Midbrain (tissue), 1 donor: ENCODE results near the gene HOMEZ.
"Not testable (repeated sequence)": the region's sequence is repeated elsewhere in the genome, so short reads cannot be mapped to it uniquely, and the experiment has no call there.

Experiments used
- DNase-seq: peaks from one replicate; lab custom pipeline; 2025; lab: John Stamatoyannopoulos, UW

The HOMEZ gene

DNA sequence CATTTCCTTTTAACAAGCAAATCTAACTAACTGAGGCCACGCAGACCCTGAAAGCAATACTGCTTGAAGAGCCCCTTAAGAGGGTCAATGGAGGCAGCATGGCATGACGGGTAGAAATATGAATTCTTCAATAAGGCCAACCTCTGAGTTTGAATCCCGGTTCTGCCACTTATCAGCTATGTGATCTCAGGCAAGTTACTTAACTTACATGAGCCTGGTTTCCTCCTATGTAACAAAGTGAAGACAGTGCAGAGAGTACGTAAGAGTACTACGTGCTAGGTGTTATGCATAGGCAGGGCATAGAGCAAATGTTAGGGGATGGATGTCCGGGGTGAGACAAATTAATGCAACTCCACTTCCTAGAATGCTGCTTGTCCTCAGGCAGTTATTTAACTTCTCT lies 4.7 kb downstream of the HOMEZ start:
- DNase-seq: no peak

DNA sequence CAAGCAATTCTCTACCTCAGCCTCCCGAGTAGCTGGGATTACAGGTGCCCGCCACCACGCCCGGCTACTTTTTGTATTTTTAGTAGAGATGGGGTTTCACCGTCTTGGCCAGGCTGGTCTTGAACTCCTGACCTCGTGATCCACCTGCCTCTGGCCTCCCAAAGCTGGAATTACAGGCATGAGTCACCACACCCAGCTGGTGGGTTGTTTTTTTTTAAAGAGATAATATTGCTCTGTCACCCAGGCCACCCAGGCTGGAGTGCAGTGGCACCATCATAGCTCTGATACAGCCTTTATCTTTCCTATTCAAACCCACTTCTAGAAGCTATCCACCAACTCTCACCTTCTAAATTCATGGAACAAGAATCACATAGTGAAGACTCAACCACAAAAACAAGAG lies 8.0 kb downstream of the HOMEZ start:
- DNase-seq: not testable (repeated sequence)

DNA sequence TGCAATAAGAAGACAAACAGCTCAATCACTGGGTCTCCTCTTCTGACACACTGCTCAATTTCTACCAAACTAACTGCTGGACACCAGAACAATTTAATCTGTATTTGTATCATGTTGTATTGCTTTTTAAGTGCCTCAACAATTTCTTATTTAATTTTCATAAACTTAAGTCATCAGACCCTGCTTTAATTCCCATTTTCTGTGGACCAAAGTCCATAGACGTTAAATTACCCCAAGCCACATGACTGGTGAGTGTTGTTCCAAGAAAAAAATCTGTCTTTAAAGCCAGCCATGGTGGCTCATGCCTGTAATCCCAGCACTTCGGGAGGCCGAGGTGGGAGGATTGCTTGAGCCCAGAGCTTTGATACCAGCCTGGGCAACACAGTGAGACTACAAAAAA lies 8.7 kb downstream of the HOMEZ start:
- no peak for DNase-seq

DNA sequence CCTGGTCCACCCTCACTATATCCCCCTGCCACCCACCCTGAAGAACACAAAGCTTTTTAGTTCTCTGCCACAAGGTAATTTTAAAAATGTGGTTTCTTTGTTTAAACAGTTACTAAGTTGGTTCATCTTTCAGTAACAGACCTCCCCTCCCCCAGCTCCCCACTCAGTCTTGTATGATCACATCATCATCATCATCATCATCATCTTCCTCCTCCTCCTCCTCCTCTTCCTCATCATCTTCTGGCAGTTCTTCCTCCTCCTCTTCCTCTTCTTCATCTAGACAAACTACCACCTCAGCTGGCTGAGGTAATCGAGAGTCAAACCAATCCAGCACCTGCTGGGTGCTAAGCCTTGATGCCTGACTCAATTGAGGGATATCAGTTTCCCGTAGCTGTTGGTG lies 10.5 kb downstream of the HOMEZ start:
- DNase-seq: no peak

DNA sequence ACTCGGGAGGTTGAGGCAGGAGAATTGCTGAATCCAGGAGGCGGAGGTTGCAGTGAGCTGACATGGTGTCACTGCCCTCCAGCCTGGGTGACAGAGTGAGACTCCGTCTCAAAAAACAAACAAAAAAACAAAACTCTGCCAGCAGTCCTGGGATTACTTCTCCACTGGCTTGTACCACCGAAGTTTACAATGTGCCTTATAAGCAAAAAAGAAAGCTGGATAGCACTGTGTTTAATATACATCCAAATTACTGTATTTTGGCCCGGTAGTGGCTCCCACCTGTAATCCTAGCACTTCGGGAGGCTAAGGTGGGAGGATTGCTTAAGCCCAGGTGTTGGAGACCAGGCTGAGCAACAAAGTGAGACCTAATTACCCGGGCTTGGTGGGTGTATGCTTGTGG lies 16.7 kb downstream of the HOMEZ start:
- no peak for DNase-seq

DNA sequence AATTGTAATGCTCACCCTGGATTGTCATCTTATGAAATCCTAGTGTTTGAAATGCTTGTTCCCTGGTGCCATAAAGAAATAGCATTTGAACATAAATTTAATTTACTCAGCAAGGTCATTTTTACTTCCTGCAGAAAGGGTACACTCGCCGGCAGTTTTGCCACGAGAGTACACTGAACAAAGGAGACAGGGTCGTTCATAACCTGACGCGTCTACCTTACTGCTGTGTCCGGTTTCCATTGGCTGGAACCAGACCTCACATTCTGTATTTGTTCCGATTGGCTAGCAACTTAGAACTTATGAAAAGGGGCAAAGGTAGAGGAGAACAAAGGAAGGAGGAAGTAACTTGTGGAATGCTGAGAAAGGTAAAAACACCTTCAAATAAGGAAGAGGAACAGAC lies 25.1 kb downstream of the HOMEZ start:
- DNase-seq: not testable (repeated sequence)

DNA sequence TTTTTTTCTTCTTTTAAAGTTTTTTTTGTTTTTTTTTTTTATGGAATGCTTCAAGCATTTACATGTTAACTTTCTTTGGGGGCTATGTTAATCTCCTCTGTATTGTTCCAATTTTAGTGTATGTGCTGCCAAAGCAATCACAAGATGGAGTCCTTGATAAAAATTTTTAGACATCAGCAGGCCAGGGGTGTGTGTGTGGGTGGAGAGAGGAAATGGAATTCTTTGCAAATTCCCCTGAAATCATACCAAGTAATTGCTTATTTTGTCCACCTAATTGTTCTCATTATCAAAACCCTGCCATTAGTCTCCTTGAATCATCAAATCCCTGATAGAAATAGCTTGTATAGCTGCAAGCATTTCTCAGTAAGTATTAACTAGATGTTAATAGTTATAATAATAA lies 26.5 kb downstream of the HOMEZ start:
- DNase-seq: no peak

DNA sequence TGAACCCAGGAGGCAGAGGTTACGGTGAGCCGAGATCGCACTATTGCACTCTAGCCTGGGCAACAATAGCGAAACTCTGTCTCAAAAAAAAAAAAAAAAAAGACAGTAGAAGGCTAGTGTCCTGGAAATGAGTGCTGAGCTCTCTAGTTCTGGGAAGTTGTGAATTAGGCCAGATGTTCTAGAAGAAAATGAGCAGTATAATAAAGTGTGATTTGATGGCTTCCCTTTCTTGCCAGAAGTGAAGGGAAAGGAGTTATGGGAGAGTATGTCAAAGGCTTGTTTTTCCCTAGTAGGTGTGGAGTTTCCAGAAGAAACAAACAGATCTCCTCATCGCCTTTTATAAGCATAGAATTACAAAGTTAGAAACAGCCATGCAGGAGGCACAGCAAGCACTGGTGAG lies 27.7 kb downstream of the HOMEZ start:
- DNase-seq: no peak

DNA sequence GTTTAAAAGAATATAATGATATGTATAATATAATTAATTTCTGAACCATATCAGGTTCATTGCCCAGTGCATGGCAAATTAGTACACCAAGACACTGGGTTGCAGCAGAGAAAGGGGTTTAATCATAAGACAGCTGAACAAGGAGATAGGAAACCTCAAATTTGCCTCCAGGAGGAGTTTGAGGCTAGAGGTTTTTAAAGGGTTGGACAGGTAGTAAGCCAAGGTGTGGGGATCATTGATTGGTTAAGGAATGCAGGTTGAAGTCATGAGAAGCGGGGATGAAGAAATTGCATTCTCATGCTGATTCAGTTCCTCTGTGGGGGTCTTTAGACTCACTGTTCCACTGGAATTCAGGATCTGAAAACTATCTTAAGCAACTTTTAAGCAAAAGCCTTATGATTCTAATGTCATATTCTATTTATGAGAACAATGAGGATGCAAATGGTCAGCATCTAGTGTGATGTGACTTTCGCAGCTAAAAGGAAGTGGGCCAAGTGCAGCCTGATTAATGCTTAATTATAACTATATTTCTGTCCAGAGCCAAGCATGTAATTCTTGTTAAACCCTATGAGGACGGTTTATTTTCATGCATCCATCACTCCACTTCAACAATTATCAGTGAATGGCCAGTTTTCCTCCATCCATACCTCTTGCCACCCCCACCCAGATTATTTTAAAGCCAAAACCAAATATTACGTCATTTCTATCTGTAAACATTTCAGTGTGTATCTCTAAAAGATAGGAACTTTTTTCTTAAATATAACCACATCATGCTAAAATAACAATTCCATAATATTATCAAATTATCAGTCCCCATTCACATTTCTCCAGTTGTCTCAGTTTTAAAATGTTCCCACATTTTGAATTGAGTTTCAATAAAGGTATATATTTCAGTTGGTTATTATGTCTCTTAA lies 33.3 kb downstream of the HOMEZ start:
- DNase-seq: no peak

DNA sequence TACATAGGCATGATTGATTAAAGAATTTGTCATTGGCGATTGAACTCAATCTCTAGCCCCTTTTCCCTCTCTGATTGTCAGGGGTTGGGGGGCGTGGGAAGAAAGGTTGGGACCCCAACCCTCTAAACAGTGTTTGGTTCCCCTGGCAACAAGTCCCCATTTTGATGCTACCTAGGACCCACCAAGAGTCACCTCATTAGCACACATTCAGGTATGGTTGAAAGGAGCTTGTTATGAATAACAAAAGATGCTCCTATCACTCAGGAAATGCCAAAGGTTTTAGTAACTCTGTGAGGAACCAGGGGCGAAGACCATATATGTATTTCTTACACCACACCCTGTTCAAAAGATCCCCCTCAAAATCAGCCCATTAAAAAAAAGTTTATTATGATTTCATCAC lies 33.9 kb downstream of the HOMEZ start:
- no peak for DNase-seq

DNA sequence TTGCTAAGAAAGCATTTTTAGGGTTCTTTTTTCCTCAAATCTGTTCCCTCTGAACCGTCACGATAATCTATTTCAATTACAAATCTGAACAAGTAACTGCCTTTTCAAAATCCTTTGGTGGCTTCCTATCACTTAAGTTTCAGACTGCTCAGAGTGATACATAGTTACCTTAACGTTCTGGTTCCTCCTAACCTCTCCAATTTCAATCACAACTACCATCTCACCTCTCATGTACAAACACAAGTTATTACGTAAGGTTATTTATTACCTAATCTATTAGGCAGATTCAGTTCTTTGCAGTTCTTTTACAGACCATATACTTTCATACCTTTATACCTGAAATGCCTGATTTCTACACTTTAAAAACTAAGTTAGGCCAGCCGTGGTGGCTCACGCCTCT lies 36.1 kb downstream of the HOMEZ start:
- no peak for DNase-seq

DNA sequence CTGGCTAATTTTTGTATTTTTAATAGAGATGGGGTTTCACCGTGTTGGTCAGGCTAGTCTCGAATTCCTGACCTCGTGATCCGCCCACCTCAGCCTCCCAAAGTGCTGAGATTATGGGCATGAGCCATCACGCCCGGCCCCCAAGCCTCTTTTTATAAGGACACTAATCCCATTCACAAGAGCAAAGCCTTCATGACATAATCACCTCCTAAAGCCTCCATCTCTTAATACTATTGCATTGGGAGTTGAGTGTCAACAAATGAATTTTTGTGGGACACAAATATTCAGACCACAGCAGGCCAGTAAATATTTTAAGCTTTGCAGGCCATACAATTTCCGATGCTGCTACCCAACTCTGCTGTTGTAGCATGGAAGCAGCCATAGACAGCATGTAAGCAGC lies 37.3 kb downstream of the HOMEZ start:
- DNase-seq: no peak

DNA sequence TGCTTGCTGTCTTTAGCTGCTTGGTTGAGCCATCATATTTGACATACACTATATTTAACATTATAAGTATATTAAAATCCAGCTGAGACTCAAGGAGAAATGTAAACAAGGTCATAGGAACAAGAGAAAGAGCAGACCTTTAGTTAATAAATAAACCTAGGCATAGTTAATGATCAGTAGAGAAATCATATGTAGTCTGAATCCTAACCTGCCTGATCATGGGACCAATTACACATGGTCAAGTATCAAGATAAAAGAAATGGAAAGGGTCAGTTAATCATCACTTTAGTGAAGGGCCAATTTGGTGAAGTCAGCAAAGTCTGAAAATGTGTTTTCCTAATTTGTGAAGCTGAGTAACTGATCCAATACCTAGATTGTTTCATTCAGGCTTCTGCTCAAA lies 40.6 kb downstream of the HOMEZ start:
- no peak for DNase-seq

DNA sequence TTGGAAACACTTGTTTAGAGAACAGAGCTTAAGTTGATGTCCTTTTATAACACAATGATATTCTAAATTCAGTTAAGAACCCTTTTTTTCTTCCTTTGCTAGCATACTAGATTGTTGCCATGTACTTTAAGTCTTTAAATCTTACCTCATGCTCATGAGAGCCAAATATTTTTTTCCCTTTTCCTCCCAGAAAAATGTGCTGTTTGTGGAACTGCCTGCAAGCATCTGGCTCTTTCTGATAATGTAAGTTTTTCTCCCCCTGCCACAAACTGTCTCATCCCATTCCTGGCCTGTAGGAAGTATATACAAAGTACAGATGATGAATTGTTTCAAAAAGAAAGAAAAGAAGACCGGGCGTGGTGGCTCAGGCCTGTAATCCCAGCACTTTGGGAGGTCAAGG lies 42.9 kb downstream of the HOMEZ start:
- DNase-seq: no peak

DNA sequence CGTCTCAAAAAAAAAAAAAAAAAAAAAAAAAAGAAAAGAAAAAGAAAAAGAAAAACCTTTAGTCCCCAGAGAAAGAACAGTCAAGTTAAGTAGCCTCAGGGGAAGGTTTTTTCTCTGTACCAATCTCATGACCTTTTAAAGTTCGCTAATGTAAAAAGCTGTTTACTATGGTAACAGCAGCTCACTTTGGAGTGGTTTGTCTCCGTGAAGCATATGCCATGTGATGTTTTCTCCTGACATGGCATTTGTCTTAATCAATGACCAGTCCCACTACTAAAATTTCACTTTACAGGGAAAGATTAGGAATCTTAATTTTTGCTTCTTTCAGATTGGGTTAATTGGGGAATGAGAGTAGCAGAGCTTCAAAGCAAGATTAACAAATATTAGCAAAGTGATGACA lies 43.9 kb downstream of the HOMEZ start:
- DNase-seq: no peak

DNA sequence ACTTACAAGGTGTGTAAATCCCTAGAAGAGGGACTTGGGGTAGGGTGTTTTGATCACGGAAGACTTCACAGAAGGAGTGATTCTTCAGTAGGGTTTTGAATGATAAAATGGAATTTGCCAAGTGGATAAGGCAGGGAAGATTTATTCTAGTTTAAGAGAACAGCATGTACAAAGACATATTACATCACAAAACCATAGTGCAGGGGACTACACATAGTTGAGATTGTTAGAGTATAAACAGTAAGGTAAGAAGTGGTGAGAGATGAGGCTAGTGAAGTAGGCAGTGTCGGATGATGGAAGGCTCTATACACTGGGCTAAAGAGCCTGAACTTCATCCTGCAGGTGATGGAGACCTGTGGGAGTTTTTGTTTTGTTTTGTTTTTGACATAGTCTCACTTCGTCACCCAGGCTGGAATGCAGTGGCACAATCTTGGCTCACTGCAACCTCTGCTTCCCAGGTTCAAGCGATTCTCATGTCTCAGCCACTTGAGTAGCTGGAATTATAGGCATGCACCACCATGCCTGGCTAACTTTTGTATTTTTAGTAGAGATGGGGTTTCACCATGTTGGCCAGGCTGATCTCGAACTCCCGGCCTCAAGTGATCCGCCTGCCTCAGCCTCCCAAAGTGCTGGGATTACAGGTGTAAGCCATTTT lies 44.7 kb downstream of the HOMEZ start:
- DNase-seq: not testable (repeated sequence)

DNA sequence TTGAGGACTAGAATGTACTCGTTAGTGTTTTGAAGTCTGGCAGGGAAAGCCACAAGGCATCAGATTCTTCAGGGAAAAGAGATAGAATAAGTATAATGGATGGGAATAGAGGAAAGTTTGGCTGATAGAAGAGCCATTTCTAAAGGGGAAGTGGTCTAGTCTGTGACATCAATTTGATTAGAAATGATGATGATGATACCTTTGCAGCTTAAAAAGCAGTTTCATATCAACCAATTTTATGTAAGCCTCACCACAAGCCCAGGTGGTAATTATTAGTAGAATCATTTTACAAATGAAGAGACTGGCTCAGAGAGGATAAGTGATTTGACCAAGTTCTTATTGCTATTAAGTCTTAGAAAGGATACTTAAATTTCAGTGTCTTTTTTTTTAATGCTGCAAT lies 45.3 kb downstream of the HOMEZ start:
- no peak for DNase-seq

DNA sequence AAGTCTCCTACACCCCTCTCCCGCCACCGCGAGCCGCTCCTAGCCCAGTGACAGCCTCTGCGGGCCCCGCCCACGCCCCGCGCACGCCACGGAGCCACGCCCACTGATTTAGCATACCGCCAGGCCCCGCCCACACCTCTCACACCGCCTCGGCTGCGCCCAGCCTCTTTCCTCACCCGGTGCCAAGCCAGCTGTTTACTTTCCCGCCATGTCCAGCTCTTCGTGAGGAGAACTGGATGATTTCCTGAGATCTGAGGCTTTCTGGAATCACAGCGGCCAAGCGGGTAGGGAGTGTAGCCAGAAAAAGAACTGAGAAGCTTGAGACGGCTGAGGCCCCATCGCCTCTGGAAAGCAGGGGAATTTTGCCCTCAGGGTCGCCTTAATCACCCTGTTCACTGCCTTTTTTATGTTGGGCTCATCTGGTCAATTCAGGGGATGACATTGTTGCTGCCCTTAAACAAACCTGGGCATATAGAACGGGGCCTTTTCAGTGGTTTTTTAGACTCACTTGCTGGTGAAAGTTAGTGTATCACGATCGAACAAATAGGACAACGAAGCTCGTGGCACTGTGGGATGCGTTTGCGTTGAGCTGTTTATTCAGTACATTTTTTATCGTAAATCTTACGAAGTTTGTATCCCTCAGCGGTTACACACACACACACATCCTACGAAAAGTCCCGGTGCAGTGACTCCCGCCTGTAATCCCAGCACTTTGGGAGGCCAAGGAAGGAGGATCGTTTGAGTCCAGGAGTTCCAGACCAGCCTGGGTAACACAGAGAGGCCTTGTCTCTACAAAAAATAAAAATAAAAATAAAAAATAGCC lies 47.9 kb downstream of the HOMEZ start, which contains the start of gene RNF212B:
Gene RNF212B (plus strand): TSS at position 165 of the 823 bp plus-strand sequence. CDS start 2,410 bp downstream, outside the sequence.
- DNase-seq: peak; percentile 76

DNA sequence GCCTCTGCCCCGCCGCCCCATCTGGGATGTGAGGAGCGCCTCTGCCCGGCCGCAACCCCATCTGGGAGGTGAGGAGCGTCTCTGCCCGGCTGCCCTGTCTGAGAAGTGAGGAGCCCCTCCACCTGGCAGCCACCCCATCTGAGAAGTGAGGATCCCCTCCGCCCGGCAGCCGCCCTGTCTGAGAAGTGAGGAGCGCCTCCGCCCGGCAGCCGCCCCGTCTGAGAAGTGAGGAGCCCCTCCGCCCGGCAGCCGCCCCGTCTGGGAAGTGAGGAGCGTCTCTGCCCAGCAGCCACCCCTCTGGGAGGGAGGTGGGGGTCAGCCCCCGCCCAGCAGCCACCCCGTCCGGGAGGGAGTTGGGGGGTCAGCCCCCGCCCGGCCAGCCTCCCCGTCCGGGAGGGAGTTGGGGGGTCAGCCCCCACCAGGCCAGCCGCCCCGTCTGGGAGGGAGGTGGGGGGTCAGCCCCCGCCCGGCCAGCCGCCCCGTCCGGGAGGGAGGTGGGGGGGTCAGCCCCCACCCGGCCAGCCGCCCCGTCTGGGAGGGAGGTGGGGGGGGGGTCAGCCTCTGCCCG lies 53.6 kb downstream of the HOMEZ start:
- DNase-seq: not testable (repeated sequence)

DNA sequence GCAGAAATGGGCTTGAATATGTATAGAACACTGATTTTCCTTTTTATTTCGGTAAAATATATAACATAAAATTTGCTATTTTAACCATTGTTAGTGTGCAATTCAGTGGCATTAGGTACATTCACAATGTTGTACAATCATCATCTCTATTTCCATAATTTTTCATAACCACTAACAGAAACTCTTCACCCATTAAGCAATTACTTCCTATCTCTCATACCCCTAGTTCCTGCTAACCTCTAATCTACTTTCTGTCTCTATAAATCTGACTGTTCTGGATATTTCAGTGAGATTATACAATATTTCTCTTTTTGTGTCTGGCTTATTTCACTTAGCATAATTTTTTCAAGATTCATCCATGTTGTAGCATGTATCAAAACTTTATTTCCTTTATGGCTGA lies 57.1 kb downstream of the HOMEZ start:
- no peak for DNase-seq

DNA sequence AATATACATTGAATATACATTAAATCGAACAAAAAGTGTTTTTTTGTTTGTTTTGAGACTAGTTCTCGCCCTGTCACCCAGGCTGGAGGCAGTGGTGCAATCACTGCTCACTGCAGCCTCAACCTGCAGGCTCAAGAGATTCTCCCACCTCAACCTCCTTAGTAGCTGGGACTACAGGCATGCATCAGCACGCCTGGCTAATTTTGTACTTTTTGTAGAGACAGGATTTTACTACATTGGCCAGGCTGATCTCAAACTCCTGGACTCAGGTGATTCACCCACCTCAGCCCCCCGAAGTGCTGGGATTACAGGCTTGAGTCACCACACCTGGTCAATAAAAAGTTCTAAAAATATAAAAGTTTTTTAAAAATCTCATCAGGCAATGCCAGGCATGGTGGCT lies 58.4 kb downstream of the HOMEZ start:
- no peak for DNase-seq

DNA sequence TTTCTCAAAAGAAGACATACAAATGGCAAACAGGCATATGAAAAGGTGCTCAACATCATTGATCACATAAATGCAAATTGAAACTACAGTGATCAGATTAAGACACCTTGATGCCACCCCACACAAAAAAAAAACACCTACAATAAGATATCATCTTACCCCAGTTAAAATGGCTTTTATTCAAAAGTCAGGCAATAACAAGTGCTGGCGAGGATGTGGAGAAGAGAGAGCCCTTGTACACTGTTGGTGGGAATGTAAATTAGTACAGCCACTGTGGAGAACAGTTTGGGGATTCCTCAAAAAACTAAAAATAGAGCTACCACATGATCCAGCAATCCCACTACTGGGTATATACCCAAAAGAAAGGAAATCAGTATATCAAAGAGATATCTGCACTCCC lies 61.0 kb downstream of the HOMEZ start:
- not testable (repeated sequence) for DNase-seq
